Esophagus muscularis mucosa (tissue), 4 donors: ENCODE measurements around the gene ZBTB44. TPM values are rescaled to one million over a fixed set of nuclear protein-coding genes. Genes with fewer than 3 reads are reported as not detected.

Source experiments
- DNase-seq: peaks from one replicate; pipeline ENCODE4 v3.0.0-alpha.2; 2017; ENCODE audit errors: extremely low spot score
- H3K27ac ChIP-seq, 4 donors: fragments of 200-600 bp; sonication (generic); replicated peaks in 1 of 4; 1 replicate in 3 of 4; 2 replicates in 1 of 4; pipeline ENCODE4 v1.5.1; 2016 to 2019; ENCODE audit warnings: mild to moderate bottlenecking in 1 of 4
- H3K27me3 ChIP-seq, 4 donors: fragments of 200-600 bp; sonication (generic); one replicate each; pipeline versions ENCODE4 v1.5.1 to v1.6.0; 2016 to 2019
- H3K36me3 ChIP-seq, 4 donors: fragments of 200-600 bp; sonication (generic); one replicate each; pipeline ENCODE4 v1.5.1; 2016 to 2019
- H3K4me1 ChIP-seq, 4 donors: fragments of 200-600 bp; sonication (generic); one replicate each; pipeline ENCODE4 v1.5.1; 2016 to 2019
- H3K4me3 ChIP-seq, 4 donors: fragments of 200-600 bp; sonication (generic); 1 replicate in 2 of 4; 2 replicates in 2 of 4; pipeline ENCODE4 v1.5.1; 2016 to 2019; ENCODE audit warnings: mild to moderate bottlenecking in 4 of 4, moderate library complexity in 1 of 4
- H3K9me3 ChIP-seq, 4 donors: fragments of 200-600 bp; sonication (generic); 1 replicate in 3 of 4; 2 replicates in 1 of 4; pipeline ENCODE4 v1.5.1; 2016 to 2019
- EP300 ChIP-seq: sonication (generic); formaldehyde crosslinking; IDR thresholded peaks from one replicate; pipeline ENCODE4 v1.6.1; 2017; ENCODE audit warnings: antibody characterized with exemption
- POLR2A ChIP-seq: fragments of 450-650 bp; IDR thresholded peaks from one replicate; pipeline ENCODE4 v1.6.1; 2017; ENCODE audit warnings: antibody characterized with exemption, moderate library complexity, mild to moderate bottlenecking, low read depth
- POLR2AphosphoS5 ChIP-seq, 2 donors: sonication (generic); formaldehyde crosslinking; IDR thresholded peaks; one replicate each; pipeline ENCODE4 v1.6.1; 2017; ENCODE audit warnings: antibody characterized with exemption in 2 of 2
- WGBS: methylation state at CpG from one replicate; pipeline ENCODE4 v1.1.5; 2018; 5-methylcytosine and 5-hydroxymethylcytosine counted together
- intact Hi-C: fragments of 100-400 bp; cut with DNase I; formaldehyde crosslinking; loops from one replicate; pipeline ENCODE4 v1.15.1; 2023
- total RNA-seq, 4 donors: library from RNA; depleted of rRNA; stranded (reverse); fragments of >200 nt; gene quantifications; one replicate each; pipeline versions ENCODE4 v1.1.0 to v1.2.1, GENCODE V29; 2016
- TF ChIP-seq, protein P1 (sequence below), 3 experiments: fragments of 200-600 bp in 2 of 3; fragments of 450-650 bp in 1 of 3; sonication (generic) in 2 of 3; IDR thresholded peaks; one replicate each; pipeline ENCODE4 v1.5.1; 2017 to 2019; ENCODE audit warnings: antibody characterized with exemption in 3 of 3, mild to moderate bottlenecking in 2 of 3, moderate library complexity in 1 of 3

The ZBTB44 gene
- total RNA-seq, 4 donors from 2014 or later = 50.4 to 86.4 (median 65.3) TPM

DNA sequence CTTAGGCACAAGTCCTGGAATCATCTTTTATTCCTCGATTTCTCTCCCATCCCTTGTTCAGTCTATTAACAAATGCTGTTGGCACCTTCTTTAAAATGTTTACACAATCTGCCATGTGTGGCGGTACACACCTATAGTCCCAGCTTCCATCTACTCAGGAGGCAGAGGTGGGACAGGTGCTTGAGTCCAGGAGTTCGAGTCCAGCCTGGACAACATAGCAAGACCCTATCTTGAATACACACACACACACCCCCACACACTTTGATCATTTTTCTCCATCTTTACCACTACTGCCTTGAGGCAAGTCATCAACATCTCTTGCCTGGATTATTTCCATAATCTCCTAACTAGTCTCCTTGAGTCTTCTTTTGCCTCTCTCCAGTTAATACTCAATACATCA lies 13.7 kb upstream of the ZBTB44 start:
- no peak overlapping the region for H3K4me3 ChIP-seq
- intact Hi-C loops = no loop called here
- no peaks in the 10 kb centered on the region for H3K9me3 ChIP-seq
- TF ChIP-seq EP300 (no peak), POLR2A (no peak), POLR2AphosphoS5 (IDR thresholded peaks at IDR 0.05) (no peak)
- TF ChIP-seq, protein P1, sequence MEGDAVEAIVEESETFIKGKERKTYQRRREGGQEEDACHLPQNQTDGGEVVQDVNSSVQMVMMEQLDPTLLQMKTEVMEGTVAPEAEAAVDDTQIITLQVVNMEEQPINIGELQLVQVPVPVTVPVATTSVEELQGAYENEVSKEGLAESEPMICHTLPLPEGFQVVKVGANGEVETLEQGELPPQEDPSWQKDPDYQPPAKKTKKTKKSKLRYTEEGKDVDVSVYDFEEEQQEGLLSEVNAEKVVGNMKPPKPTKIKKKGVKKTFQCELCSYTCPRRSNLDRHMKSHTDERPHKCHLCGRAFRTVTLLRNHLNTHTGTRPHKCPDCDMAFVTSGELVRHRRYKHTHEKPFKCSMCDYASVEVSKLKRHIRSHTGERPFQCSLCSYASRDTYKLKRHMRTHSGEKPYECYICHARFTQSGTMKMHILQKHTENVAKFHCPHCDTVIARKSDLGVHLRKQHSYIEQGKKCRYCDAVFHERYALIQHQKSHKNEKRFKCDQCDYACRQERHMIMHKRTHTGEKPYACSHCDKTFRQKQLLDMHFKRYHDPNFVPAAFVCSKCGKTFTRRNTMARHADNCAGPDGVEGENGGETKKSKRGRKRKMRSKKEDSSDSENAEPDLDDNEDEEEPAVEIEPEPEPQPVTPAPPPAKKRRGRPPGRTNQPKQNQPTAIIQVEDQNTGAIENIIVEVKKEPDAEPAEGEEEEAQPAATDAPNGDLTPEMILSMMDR (IDR thresholded peaks at IDR 0.05) = no peak
- no peaks in the 10 kb centered on the region for H3K27me3 ChIP-seq
- no peak for DNase-seq
- H3K4me1 ChIP-seq = no peaks in the 10 kb centered on the region
- WGBS = 97% methylated on average over 3 of the region's 3 CpGs
- no peaks in the 10 kb centered on the region for H3K36me3 ChIP-seq
- no peak overlapping the region for H3K27ac ChIP-seq

DNA sequence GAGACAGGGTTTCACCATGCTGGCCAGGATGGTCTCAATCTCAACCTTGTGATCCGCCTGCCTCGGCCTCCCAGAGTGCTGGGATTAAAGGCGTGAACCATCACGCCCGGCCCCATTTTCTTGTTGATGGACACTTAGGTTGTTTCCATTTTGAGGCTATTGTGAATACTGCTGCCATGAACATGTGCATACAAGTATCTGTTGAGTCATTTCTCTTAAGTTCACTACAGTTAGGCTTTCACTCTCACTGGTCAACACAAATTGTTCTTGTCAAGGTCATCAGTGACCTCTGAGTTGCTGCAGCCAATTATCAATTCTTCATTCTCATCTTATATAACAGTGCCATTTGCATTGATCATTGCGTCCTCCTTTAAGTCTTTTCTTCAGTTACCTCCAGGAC lies 13.0 kb upstream of the ZBTB44 start:
- TF ChIP-seq, protein P1 (IDR thresholded peaks at IDR 0.05) = no peak
- Histone ChIP-seq H3K4me1 (no peaks in the 10 kb centered on the region), H3K9me3 (peaks cover 0 to 2% (median 0%) of the 10 kb centered on the region in 4 donors), H3K27ac (no peak overlapping the region), H3K4me3 (no peak overlapping the region), H3K36me3 (no peaks in the 10 kb centered on the region), H3K27me3 (no peaks in the 10 kb centered on the region)
- DNase-seq = no peak
- WGBS = 98% methylated on average over 5 of the region's 6 CpGs
- intact Hi-C loops = no loop called here

DNA sequence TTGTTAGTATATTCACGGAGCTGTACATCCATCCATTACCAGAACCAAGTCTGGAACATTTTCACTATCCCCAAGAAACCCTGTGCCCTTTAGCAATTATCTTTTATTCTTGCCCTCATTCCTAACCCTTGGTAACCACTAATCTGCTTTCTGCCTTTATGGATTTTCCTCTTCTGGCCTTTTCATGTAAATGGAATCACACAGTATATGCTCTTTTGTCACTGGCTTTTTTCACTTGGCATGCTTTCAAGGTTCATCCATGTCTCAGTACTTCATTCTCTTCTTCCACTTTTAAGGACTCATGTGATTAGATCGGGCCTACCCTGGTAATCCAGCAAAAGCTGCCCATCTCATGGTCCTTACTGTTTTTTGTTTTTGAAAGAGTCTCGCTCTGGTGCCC lies 11.0 kb upstream of the ZBTB44 start:
- no peaks in the 10 kb centered on the region for H3K36me3 ChIP-seq
- no peaks in the 10 kb centered on the region for H3K4me1 ChIP-seq
- no peak for DNase-seq
- H3K9me3 ChIP-seq = peaks cover 0 to 13% (median 0%) of the 10 kb centered on the region in 4 donors
- H3K27me3 ChIP-seq = no peaks in the 10 kb centered on the region
- intact Hi-C loops = no loop called here
- H3K4me3 ChIP-seq = no peak overlapping the region
- TF ChIP-seq EP300 = no peak
- TF ChIP-seq POLR2A = no peak
- TF ChIP-seq POLR2AphosphoS5 (IDR thresholded peaks at IDR 0.05) = no peak
- TF ChIP-seq, protein P1 (IDR thresholded peaks at IDR 0.05) = no peak
- 88% methylated on average over 3 of the region's 3 CpGs for WGBS
- H3K27ac ChIP-seq = no peak overlapping the region

DNA sequence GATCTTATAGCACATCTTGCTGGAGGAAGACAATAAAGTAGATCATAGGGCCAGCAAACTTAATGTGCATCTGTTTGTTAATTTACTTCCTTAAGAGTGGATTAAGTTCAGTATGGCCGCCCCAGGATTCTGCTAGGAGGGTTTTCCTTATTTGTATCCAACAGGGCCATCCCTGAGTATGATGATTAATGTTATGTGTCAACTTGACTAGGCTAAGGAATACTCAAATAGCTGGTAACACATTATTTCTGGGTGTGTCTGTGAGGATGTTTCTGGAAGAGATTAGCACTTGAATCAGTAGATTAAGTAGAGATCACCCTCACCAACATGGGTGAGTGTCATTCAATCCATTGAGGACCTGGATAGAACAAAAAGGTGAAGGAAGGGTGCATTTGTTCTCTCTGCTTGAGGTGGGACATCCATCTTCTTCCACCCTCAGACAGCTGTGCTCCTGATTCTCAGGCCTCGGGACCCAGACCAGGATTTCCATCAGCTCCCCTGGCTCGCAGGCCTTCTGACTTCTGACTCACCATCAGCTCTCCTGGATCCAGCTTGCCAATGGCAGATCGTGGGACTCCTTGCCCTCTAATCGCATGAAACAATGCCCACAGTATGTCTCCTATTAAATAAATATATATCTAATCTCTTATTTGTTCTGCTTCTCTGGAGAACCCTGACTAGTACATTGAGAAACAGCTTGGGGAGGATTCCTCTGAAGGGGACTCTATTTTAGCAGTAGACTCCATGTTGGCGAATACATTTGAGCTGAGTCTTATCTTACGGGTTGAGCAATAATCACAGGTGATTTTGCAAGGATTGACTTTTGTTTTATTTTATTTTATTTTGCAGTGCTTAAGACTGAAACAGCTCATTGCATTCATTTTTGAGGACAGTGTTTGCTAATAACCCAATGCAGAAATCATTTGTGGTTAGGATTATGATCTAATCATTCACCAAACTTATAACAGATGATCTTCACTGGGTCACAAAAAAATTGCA lies 9.0 kb upstream of the ZBTB44 start:
- H3K27me3 ChIP-seq = no peaks in the 10 kb centered on the region
- intact Hi-C loops = no loop called here
- H3K27ac ChIP-seq = no peak overlapping the region
- 85% methylated on average over 7 of the region's 7 CpGs for WGBS
- no peak overlapping the region for H3K4me3 ChIP-seq
- H3K9me3 ChIP-seq = peaks cover 0 to 13% (median 0%) of the 10 kb centered on the region in 4 donors
- H3K4me1 ChIP-seq = no peaks in the 10 kb centered on the region
- H3K36me3 ChIP-seq = no peaks in the 10 kb centered on the region
- DNase-seq = no peak
- TF ChIP-seq EP300 = no peak
- TF ChIP-seq POLR2AphosphoS5 (IDR thresholded peaks at IDR 0.05) = no peak
- TF ChIP-seq, protein P1 (IDR thresholded peaks at IDR 0.05) = no peak
- TF ChIP-seq POLR2A = no peak
